ENCODE data around the gene CCDC188. TPM values are rescaled to one million over a fixed set of nuclear protein-coding genes. Genes with fewer than 3 reads are reported as not detected.

Gene CCDC188
- total RNA-seq, 1 experiment from 2014 or later, result not detected

DNA sequence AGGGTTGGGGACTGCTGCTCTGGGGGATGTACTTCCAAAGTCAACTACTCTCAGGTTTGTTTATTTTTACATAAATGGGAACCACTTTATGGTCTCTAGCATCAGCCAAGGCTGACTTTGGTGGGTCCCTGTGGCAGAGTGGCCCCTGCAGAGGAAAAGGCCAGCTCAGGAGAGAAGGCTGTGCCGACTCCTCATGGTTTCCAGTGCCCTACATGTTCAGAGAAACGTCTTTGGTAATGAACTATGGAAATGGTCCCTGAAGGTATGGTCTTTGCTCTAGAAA lies 22.3 kb downstream of the CCDC188 start:
- intact Hi-C loops (cut with micrococcal nuclease; ENCODE audit: unreplicated experiment), result no loop called here
- no peak overlapping the region for H3K27ac ChIP-seq (ENCODE audit: low read length)
- H3K36me3 ChIP-seq (ENCODE audit: control insufficient read depth, insufficient read depth, low read length), result peaks cover 2% of the 10 kb centered on the region; the same call in 1 of the 2 replicates
- no peaks in the 10 kb centered on the region; the same call in 1 of the 2 replicates for H3K4me1 ChIP-seq (ENCODE audit: control insufficient read depth, insufficient read depth, low read length)
- TF ChIP-seq TCF7L2 (IDR thresholded peaks at IDR 0.05; ENCODE audit: low read depth, low read length) (no peak), POLR2AphosphoS5 (IDR thresholded peaks at IDR 0.05; ENCODE audit: low read depth, low read length) (no peak), SIN3A (IDR thresholded peaks at IDR 0.05; ENCODE audit: borderline replicate concordance, insufficient read depth, low read depth, low read length) (no peak), REST (IDR thresholded peaks at IDR 0.05; ENCODE audit: insufficient read depth in 1 of 2, low read depth in 2 of 2, low read length in 1 of 2) (no peak), CTCF (IDR thresholded peaks at IDR 0.05) (no peak)
- ATAC-seq (no peak), DNase-seq (ENCODE audit: low read depth, low spot score) (no peak)
- no peak overlapping the region for H3K4me3 ChIP-seq (ENCODE audit: low read depth in 2 of 2, low read length in 2 of 2)
- ChIA-PET CTCF (no interaction called here), POLR2A (no interaction called here)
- no TSS peak for BruUV-seq (replicated peaks)
- H3K9me3 ChIP-seq (ENCODE audit: control insufficient read depth, insufficient read depth, low read depth, low read length), result no peaks in the 10 kb centered on the region
- in situ Hi-C loops (cut with HindIII; ENCODE audit: low pct_unique_long_range_greater_than_20kb, low sequenced_read_pairs), result no loop called here
- H3K27me3 ChIP-seq (ENCODE audit: control insufficient read depth, insufficient read depth, low read length), result no peaks in the 10 kb centered on the region

- DNase-seq (ENCODE audit: low read depth, low spot score), result no peak
- Histone ChIP-seq H3K36me3 (ENCODE audit: control insufficient read depth, insufficient read depth, low read length) (peaks cover 2% of the 10 kb centered on the region; the same call in 1 of the 2 replicates), H3K4me1 (ENCODE audit: control insufficient read depth, insufficient read depth, low read length) (no peaks in the 10 kb centered on the region; the same call in 1 of the 2 replicates), H3K27me3 (ENCODE audit: control insufficient read depth, insufficient read depth, low read length) (no peaks in the 10 kb centered on the region), H3K4me3 (ENCODE audit: low read depth in 2 of 2, low read length in 2 of 2) (no peak overlapping the region), H3K27ac (ENCODE audit: low read length) (no peak overlapping the region), H3K9me3 (ENCODE audit: control insufficient read depth, insufficient read depth, low read depth, low read length) (no peaks in the 10 kb centered on the region)
- intact Hi-C loops (cut with micrococcal nuclease; ENCODE audit: unreplicated experiment) (no loop called here), in situ Hi-C loops (cut with HindIII; ENCODE audit: low pct_unique_long_range_greater_than_20kb, low sequenced_read_pairs) (no loop called here)
- ChIA-PET CTCF (no interaction called here), POLR2A (no interaction called here)
- TF ChIP-seq POLR2AphosphoS5 (IDR thresholded peaks at IDR 0.05; ENCODE audit: low read depth, low read length) (no peak), CTCF (IDR thresholded peaks at IDR 0.05) (no peak), TCF7L2 (IDR thresholded peaks at IDR 0.05; ENCODE audit: low read depth, low read length) (no peak), REST (IDR thresholded peaks at IDR 0.05; ENCODE audit: insufficient read depth in 1 of 2, low read depth in 2 of 2, low read length in 1 of 2) (no peak), SIN3A (IDR thresholded peaks at IDR 0.05; ENCODE audit: borderline replicate concordance, insufficient read depth, low read depth, low read length) (no peak)
- ATAC-seq, result no peak
- no TSS peak for BruUV-seq (replicated peaks)
These were observed 22.8 kb downstream of the CCDC188 start for GRCh38 chr22:20127869-20128618.
